Suprapubic skin (tissue), 4 donors: Measurements from ENCODE around the gene DPYD.

Experiments
- POLR2A ChIP-seq, 2 donors: fragments of 450-650 bp; IDR thresholded peaks; one replicate each; pipeline ENCODE4 v1.6.1; 2017; ENCODE audit warnings: antibody characterized with exemption in 2 of 2, mild to moderate bottlenecking in 2 of 2, moderate library complexity in 2 of 2
- POLR2AphosphoS5 ChIP-seq, 3 donors: sonication (generic); formaldehyde crosslinking; IDR thresholded peaks; one replicate each; pipeline ENCODE4 v1.6.1; 2017; ENCODE audit warnings: antibody characterized with exemption in 3 of 3
- TF ChIP-seq, protein P1 (sequence below), 2 donors: fragments of 200-600 bp in 1 of 2; fragments of 450-650 bp in 1 of 2; sonication (generic) in 1 of 2; IDR thresholded peaks; one replicate each; pipeline ENCODE4 v1.5.1; 2016 to 2019; ENCODE audit warnings: antibody characterized with exemption in 2 of 2, mild to moderate bottlenecking in 1 of 2, moderate library complexity in 1 of 2

- TF ChIP-seq, protein P1, sequence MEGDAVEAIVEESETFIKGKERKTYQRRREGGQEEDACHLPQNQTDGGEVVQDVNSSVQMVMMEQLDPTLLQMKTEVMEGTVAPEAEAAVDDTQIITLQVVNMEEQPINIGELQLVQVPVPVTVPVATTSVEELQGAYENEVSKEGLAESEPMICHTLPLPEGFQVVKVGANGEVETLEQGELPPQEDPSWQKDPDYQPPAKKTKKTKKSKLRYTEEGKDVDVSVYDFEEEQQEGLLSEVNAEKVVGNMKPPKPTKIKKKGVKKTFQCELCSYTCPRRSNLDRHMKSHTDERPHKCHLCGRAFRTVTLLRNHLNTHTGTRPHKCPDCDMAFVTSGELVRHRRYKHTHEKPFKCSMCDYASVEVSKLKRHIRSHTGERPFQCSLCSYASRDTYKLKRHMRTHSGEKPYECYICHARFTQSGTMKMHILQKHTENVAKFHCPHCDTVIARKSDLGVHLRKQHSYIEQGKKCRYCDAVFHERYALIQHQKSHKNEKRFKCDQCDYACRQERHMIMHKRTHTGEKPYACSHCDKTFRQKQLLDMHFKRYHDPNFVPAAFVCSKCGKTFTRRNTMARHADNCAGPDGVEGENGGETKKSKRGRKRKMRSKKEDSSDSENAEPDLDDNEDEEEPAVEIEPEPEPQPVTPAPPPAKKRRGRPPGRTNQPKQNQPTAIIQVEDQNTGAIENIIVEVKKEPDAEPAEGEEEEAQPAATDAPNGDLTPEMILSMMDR (IDR thresholded peaks at IDR 0.05): no peak
- TF ChIP-seq POLR2AphosphoS5 (IDR thresholded peaks at IDR 0.05) (no peak), POLR2A (IDR thresholded peaks at IDR 0.05) (no peak)
These were observed 16.3 kb downstream of the DPYD start for GRCh38 chr1:97904534-97904933.
